NCI-H1048 (cell line): Measurements from ENCODE around the gene AMACR.
"Not testable (repeated sequence)": the region's sequence is repeated elsewhere in the genome, so short reads cannot be mapped to it uniquely, and the experiment has no call there.

Experiments
- DNase-seq: peaks from one replicate; lab custom pipeline; 2025; lab: John Stamatoyannopoulos, UW

Gene AMACR

DNA sequence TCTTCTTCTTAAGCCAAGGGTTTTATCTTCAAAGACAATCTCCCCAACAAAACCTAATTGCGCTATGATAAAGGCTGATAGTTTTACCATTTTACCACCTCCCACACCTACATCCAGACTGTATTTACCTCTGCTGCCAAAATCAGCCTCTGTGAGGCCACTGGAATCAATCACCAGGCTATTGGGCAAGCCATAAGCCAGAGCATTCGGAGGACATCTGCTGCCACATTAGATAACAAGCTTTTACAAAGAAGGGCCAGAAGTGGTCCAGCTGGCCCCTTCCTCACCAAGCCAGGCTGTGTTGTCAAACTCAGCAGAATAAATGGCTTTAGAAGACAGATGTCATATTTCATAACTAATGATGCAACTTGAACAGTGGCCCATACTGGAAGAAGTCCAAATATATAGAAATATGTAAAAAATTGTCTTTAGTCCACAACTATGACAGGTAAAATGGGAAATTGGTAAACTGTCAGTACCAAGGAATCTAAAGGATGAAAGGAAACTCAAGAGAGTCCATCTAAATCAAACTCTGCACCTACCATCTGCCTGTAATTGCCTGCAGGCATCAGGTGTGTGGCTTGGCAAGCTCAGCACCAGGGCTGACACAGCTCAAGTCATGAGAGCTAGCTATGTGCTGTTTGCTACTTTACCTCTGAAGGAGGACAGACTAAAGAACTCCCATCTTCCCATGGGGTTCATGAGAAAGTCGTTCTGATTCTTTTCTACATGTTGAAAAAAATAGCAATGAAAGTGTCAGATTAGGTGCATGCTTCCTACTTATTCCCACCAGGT is 39.4 kb downstream of the AMACR start:
- no peak for DNase-seq

DNA sequence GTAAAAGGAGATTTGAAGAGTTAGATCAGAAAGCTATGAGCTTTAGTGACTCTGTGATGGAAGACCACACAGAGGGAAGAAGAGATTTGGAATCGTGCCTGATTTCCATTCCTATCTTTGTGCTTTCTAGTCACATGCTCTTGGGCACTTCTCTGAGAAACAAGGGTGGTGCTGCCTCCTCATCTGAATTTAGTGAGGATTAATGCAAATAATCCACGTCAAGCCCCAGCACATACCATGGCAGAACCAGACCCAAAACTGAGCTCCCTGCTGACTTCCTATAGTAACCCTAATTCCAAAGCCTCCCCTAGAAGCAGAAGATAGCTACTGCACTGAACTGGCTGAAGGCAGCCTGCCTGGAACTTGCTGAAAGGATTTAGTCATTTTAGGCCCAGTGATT is 41.0 kb downstream of the AMACR start:
- DNase-seq: no peak

DNA sequence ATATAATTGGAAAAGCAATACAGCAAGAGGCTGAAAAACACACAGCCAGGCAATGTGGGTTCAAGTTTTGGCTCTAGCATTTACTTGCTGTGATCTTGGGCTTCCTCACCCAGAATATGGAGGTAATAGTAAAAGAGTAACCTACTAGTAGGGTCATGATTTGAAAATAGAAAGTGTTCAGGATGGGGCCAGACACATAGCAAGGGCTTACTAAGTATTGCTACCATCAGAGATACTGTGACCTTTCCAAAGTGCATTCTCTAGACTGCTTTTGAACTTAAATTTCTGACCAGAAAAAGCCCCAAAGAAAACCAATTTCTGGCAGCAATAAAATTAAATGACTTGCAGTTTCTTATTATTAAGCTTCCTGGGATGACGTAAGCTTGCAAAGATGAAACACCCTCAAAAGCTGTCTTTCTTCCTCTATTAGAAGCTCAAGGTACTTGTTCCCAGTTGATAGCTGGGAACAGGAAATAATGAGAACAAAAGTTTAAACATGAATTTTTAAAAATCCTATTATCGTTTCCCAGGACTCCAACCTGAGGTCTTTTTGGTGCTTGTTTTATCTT is 43.6 kb downstream of the AMACR start:
- no peak for DNase-seq

DNA sequence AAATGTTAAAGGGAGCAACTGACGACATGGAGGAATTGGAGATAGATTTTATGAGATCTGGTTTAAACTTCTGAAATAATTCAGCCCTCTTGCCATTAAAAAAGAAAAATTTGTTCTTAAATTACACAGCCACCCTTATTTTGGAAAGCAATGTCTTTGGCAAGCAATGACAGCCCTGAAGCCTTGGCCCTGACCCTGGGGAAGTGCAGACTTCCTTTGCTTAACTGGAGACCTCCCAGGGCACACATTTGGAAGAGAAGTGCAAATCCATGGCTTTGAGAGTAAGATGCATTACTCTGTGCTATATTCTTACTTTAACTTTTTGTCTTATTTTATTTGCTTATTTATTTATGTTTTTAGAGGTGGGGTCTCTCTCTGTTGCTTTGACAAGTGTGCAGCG is 49.7 kb downstream of the AMACR start:
- no peak for DNase-seq

DNA sequence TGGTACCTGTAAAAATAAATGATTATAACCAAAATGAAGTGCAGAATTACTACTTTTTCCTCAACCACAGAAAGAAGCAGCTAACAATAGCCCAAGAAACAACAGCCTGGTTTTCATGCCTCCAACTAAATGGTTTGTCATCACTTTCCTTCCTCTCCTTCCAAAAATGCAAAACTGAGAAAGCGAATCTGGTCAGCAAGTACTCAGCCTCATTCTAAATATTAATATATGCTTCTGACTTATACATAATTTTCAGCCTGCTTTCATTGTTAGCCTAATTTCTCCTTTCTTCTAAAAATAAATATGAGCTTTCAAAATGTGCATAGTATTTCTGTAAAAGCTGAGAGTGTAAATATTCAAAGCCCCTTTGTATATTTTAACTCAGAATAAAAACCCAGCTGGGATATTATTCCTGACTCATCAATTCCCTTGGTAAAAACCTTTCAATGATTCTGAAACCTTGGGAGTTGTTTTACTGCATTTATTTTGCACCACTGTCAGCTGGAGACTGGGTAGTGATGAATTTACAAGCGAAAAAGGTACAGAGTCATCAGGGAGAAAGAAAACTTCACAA is 50.2 kb downstream of the AMACR start:
- no peak for DNase-seq

DNA sequence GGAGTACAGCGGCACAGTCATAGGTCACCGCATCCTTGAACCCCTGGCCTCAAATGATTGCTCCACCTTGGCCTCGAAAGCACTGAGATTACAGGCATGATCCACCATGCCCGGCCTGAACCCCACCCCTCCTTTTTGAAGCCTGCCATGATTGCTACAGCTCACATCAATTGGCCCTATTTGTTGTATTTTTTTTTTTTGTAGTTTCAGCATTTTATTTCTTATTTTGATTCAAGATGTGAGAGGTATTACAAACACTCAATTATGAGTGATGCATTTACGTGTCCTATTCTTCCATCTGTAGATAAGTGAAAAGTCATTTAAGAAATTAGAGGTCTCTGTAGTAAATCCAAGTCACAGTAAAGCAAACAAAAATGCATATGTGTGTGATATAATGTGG is 55.7 kb downstream of the AMACR start:
- DNase-seq: not testable (repeated sequence)

DNA sequence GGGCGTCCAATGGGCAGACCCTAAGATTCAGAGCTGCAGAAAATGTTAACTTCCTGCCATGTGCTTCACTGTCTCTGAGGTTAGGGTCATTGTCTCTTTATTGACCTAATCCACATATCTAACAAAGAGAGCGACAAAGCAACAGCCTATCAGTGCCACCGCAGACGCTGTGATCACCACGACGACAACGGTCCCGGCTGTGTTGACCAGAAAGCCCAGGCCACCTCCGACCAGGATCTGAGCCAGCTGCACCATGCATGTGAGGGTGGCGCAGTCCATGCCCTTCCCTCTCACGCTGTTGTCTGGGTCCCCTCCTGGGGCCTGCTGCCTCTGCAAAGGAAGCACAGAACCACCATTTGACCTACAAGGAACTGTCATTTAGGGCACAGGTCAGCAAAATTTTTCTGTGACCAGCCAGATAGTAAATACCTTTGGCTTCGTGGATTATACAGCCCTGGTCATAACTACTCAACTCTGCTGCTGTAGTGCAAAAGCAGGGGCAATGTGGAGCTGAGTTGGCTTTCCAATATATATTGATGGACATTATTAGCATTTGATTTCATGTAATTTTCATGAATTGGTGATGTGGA is 63.2 kb downstream of the AMACR start:
- DNase-seq: no peak

DNA sequence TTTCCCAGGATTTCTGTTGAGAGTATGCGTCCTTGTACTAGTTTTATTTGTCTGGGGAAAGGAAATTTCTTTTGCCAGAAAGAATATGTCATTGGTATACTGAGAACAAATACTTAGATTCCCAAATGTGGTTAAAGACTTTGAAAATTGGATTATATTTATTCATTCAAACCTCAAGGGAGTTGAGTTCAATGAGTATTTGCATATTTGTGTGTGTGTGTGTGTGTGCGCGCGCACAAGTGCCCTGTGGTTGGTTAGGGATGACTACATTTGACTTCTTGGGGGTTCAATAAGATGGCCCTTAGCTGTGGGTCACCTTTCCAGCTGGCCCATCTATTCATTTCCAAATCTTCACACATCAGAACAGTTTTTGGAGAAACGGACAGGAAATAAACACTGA is 66.8 kb downstream of the AMACR start:
- DNase-seq: no peak

DNA sequence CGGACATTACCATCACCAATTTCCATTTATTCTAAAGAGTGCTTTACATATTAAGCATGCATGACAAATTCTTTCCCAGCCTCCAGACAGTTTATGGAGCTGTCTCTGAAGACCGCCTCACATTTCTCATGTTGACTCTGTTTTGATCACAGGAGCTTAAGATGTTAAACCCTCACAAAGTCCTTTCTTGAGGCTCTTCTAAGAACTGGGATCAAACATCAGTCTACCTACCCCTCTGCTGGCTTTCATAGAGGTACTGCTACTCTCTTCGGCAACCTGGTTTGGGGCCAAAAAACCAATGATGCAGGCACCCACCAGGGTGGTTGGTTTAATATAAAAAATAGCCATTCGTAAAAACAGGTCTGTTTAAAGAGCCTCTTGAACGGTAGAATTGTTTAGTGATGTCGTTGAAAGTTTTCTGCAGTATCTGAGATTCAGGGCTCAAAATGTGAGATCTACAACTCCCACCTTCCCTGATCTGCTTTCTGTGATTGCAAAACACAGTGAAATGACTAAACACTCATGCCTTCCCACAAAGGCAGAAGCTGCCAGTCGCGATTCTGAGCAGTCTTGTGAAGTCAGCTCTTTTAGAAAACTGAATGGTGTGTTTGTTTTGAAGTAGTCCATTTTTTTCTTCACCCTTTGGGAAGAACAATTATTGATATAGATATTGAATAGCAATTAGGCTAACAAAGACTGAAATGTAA is 68.1 kb downstream of the AMACR start:
- no peak for DNase-seq

DNA sequence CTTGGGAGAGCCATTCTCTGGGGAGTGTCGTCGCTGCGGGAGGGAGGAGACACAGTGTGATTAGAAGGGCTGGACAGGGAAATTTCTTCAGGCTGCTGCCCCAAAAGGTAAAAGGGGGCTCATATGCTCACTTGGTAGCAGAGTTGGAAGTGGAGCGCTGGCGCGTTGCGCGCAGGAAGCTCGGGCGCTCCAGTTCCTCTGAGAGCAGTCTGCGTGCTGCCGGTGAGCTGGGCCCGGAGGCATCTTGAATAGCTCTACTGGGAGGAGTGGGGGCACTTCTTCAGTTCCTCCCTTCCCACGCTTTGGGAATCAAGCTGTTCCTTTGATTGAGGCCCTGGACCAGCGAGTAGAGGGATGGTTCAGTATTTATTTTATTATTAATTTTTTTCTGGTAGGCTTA is 69.0 kb downstream of the AMACR start:
- no peak for DNase-seq

DNA sequence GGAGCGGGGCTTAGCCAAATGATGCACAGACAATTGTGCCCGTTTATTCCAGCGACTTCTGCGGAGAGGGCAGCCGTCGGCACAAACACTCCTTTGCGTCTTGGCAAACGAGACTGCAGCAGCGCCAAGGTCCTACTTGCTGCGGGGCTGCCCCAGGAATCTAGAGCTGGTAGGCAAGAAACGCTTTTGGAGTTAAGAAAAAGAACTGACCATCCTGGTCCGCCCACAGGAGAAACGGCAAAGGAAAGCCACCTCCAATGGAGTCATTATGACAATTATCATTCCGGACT is 69.4 kb downstream of the AMACR start:
- DNase-seq: no peak

DNA sequence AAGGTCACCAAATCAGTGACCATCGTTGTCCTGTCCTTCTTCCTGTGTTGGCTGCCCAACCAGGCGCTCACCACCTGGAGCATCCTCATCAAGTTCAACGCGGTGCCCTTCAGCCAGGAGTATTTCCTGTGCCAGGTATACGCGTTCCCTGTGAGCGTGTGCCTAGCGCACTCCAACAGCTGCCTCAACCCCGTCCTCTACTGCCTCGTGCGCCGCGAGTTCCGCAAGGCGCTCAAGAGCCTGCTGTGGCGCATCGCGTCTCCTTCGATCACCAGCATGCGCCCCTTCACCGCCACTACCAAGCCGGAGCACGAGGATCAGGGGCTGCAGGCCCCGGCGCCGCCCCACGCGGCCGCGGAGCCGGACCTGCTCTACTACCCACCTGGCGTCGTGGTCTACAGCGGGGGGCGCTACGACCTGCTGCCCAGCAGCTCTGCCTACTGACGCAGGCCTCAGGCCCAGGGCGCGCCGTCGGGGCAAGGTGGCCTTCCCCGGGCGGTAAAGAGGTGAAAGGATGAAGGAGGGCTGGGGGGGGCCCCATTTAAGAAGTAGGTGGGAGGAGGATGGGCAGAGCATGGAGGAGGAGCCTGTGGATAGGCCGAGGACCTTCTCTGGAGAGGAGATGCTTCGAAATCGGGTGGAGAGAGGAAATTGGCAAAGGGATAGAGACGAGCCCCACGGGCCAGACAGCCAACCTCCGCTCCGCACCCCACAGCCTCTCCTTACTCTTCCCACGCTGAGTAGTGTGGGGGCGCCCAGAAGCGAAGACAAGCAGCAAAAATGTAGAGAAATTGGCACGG is 69.9 kb downstream of the AMACR start:
- no peak for DNase-seq

DNA sequence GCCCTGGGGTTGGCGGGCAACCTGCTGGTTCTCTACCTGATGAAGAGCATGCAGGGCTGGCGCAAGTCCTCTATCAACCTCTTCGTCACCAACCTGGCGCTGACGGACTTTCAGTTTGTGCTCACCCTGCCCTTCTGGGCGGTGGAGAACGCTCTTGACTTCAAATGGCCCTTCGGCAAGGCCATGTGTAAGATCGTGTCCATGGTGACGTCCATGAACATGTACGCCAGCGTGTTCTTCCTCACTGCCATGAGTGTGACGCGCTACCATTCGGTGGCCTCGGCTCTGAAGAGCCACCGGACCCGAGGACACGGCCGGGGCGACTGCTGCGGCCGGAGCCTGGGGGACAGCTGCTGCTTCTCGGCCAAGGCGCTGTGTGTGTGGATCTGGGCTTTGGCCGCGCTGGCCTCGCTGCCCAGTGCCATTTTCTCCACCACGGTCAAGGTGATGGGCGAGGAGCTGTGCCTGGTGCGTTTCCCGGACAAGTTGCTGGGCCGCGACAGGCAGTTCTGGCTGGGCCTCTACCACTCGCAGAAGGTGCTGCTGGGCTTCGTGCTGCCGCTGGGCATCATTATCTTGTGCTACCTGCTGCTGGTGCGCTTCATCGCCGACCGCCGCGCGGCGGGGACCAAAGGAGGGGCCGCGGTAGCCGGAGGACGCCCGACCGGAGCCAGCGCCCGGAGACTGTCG is 70.7 kb downstream of the AMACR start:
- DNase-seq: no peak

DNA sequence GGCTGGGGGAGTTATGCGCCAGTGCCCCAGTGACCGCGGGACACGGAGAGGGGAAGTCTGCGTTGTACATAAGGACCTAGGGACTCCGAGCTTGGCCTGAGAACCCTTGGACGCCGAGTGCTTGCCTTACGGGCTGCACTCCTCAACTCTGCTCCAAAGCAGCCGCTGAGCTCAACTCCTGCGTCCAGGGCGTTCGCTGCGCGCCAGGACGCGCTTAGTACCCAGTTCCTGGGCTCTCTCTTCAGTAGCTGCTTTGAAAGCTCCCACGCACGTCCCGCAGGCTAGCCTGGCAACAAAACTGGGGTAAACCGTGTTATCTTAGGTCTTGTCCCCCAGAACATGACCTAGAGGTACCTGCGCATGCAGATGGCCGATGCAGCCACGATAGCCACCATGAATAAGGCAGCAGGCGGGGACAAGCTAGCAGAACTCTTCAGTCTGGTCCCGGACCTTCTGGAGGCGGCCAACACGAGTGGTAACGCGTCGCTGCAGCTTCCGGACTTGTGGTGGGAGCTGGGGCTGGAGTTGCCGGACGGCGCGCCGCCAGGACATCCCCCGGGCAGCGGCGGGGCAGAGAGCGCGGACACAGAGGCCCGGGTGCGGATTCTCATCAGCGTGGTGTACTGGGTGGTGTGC is 71.4 kb downstream of the AMACR start, which contains the start of gene RXFP3:
TSS of gene RXFP3 (plus strand) at position 6 of the 636 bp plus-strand sequence. CDS start at position 361, 355 bp downstream.
- no peak for DNase-seq
